ENCODE measurements around the gene RAP1GDS1. TPM values are rescaled to one million over a fixed set of nuclear protein-coding genes. Genes with fewer than 3 reads are reported as not detected.

The RAP1GDS1 gene
- total and polyA plus RNA-seq, 8 donors, result 30.7 to 49.1 (median 35.3) TPM

DNA sequence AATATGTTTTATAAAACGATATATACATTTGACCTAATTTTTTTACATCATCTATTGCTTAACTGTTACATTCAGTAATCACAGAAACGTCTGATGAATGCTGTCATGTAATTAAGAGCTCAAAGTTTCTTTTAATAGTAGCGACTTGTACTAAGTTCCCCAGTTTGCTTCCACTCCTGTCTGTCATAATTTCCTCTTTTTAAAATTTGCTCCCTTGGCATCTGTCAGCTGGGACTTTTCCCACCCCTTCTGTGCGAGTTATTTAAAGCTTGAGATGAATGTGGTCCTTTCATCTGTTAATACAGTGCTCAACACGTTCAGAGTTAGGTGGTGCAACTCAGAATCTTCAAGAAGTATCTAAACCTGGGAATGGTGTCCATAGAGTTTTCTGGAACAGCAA lies 1.2 kb downstream of the RAP1GDS1 start:
- intact Hi-C loops (cut with DNase I), result no loop called here
- DNase-seq (peak in 1 of 4 donors; percentile 8), ATAC-seq (no peak)
- H3K4me3 ChIP-seq, result peak overlapping the region; percentile 65 to 85
- no peaks in the 10 kb centered on the region for H3K36me3 ChIP-seq
- no peaks in the 10 kb centered on the region for H3K9me3 ChIP-seq
- peak overlapping the region; percentile 87 to 96 for H3K27ac ChIP-seq
- TF ChIP-seq, protein P1, sequence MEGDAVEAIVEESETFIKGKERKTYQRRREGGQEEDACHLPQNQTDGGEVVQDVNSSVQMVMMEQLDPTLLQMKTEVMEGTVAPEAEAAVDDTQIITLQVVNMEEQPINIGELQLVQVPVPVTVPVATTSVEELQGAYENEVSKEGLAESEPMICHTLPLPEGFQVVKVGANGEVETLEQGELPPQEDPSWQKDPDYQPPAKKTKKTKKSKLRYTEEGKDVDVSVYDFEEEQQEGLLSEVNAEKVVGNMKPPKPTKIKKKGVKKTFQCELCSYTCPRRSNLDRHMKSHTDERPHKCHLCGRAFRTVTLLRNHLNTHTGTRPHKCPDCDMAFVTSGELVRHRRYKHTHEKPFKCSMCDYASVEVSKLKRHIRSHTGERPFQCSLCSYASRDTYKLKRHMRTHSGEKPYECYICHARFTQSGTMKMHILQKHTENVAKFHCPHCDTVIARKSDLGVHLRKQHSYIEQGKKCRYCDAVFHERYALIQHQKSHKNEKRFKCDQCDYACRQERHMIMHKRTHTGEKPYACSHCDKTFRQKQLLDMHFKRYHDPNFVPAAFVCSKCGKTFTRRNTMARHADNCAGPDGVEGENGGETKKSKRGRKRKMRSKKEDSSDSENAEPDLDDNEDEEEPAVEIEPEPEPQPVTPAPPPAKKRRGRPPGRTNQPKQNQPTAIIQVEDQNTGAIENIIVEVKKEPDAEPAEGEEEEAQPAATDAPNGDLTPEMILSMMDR (IDR thresholded peaks at IDR 0.05), result no peak
- H3K4me1 ChIP-seq, result peaks cover 3 to 40% of the 10 kb centered on the region in 2 donors
- H3K27me3 ChIP-seq, result no peaks in the 10 kb centered on the region

DNA sequence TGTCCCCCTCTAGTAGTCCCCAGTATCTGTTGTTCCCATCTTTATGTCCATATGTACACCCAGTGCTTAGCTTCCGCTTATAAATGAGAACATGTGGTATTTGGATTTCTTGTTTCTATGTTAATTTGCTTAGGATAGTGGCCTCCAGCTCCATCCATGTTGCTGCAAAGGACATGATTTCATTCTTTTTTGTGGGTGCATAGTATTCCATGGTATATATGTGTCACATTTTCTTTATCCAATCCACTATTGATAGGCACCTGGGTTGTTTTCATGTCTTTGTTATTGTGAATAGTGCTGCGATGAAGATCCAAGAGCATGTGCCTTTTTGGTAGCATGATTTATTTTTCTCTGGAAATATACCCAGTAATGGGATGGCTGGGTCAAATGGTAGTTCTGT lies 6.3 kb downstream of the RAP1GDS1 start:
- Histone ChIP-seq H3K4me1 (peaks cover 3 to 19% of the 10 kb centered on the region in 2 donors), H3K9me3 (no peaks in the 10 kb centered on the region), H3K27me3 (no peaks in the 10 kb centered on the region), H3K4me3 (no peak overlapping the region), H3K36me3 (no peaks in the 10 kb centered on the region), H3K27ac (no peak overlapping the region)
- TF ChIP-seq, protein P1 (IDR thresholded peaks at IDR 0.05), result no peak
- no peak for DNase-seq
- no peak for ATAC-seq
- intact Hi-C loops (cut with DNase I), result no loop called here

DNA sequence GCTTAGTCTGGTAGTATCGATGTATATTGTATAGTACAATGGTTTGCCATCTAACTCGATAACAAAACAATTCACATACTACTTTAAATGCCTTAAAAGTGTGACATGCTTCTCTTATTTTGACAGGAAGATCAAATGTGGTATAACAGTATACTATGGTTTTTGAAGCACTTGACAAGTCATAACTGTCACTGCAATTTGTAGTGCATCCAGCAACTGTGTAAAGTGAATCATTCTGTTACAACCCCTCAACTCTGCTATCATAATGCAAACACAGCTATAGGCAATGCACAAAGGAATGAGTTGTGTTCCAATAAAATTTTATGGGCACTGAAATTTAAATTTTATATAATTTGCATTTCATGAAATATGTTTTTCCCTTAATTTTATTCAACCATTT lies 14.0 kb downstream of the RAP1GDS1 start:
- ATAC-seq (no peak), DNase-seq (no peak)
- no peaks in the 10 kb centered on the region for H3K27me3 ChIP-seq
- intact Hi-C loops (cut with DNase I), result no loop called here
- no peaks in the 10 kb centered on the region for H3K4me1 ChIP-seq
- no peak overlapping the region for H3K4me3 ChIP-seq
- H3K9me3 ChIP-seq, result peaks cover 0 to 7% of the 10 kb centered on the region in 2 donors
- TF ChIP-seq, protein P1 (IDR thresholded peaks at IDR 0.05), result no peak
- no peaks in the 10 kb centered on the region for H3K36me3 ChIP-seq
- no peak overlapping the region for H3K27ac ChIP-seq

DNA sequence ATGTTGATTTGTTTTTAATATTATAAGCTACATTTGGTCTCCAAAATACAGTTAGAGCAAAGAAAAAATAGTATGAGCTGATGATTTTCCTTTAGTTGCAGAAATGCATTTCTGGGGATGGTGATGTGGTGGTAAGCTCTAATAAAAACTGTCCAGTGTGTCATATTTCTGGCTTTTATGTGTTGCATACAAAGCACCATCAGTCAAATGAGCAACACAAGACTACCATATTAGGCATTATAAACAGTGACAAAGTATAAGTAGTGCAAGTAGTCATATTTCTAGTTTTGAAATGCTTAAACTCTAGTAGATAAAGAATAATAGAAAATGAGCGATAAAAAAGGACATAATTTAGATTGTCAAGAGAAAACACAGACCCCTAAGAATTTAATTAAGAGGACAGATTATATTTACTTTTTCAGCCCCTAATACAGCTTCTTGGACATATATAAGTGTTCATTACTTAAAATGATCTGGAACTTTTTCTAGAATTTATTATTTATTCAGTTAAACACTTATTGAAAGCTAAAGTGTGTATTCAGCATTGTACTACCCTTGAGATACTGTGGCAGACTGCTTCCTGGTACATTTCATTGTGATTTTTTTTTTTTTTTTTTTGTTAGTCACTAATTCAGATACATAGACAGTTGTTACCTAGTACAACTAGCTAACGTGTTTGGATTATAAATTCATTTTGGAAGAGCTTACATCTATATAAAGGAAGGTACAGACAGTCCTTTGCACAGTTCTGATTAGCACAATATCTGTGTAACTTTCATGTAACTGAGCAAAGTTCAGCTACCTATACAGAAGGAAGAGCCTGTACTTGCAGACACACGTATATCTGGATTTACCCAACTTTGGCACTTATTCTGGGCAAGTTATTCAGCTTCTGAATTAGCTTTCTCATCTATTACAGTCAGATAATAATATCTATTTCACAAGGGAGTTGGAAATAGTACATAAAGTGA lies 22.3 kb downstream of the RAP1GDS1 start:
- H3K36me3 ChIP-seq, result no peaks in the 10 kb centered on the region
- TF ChIP-seq, protein P1 (IDR thresholded peaks at IDR 0.05), result no peak
- no peaks in the 10 kb centered on the region for H3K27me3 ChIP-seq
- DNase-seq (no peak), ATAC-seq (peak; percentile 59)
- H3K4me3 ChIP-seq, result no peak overlapping the region
- intact Hi-C loops (cut with DNase I), result no loop called here
- H3K4me1 ChIP-seq, result peaks cover 0 to 5% of the 10 kb centered on the region in 2 donors
- H3K9me3 ChIP-seq, result peaks cover 0 to 7% of the 10 kb centered on the region in 2 donors
- H3K27ac ChIP-seq, result no peak overlapping the region

DNA sequence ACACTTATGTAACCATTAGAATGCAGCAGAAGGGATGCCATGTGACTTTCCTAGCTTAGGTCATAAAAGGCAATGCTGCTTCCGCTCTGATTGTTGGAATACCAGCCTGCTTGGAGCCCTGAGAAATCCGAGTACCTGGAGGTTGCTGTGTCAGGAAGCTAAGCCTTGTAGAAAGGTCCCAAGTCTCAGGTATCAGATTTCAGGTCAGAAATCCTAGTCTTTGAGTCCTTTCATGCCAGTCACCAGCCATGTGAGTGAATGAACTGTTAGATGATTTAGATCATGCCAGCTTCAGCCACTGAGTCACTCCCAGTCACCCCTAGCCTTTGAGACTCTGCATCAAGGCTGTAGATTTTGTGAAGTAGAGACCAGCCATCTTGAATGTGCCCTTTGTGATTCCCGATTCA lies 23.5 kb downstream of the RAP1GDS1 start:
- Histone ChIP-seq H3K36me3 (no peaks in the 10 kb centered on the region), H3K4me1 (peaks cover 0 to 11% of the 10 kb centered on the region in 2 donors), H3K27me3 (no peaks in the 10 kb centered on the region), H3K4me3 (no peak overlapping the region), H3K9me3 (peaks cover 0 to 7% of the 10 kb centered on the region in 2 donors), H3K27ac (no peak overlapping the region)
- no peak for DNase-seq
- intact Hi-C loops (cut with DNase I), result no loop called here
- TF ChIP-seq, protein P1 (IDR thresholded peaks at IDR 0.05), result no peak
- ATAC-seq, result no peak
